HEK293 (cell line): Measurements from ENCODE around the gene SETD3.

Experiments used
- CTCF ChIA-PET: fragments of 350-600 bp; formaldehyde crosslinking; extraction: SDS; loops from one replicate; lab custom pipeline; 2021; ENCODE audit warnings: antibody characterized with exemption; lab: Yijun Ruan, JAX
- POLR2A ChIA-PET: fragments of 300-600 bp; formaldehyde crosslinking; extraction: SDS; loops from one replicate; lab custom pipeline; 2020; ENCODE audit warnings: antibody characterized with exemption, inconsistent platforms; lab: Yijun Ruan, JAX
- H3K27ac ChIP-seq: fragments of 200-500 bp; sonication (Bioruptor generic); 2 replicates; pipeline ENCODE4 v1.5.1; 2014; ENCODE audit warnings: low read depth, low read length, control low read depth, inconsistent platforms; ENCODE audit errors: extremely low read depth
- H3K36me3 ChIP-seq, 2 experiments: fragments of 200-500 bp in 1 of 2; sonication (Bioruptor generic) in 1 of 2; 1 replicate in 1 of 2; 2 replicates in 1 of 2; pipeline ENCODE4 v1.5.1; 2014 to 2017; ENCODE audit warnings: inconsistent platforms in 2 of 2, low read length in 2 of 2; ENCODE audit not compliant: control insufficient read depth in 2 of 2, insufficient read depth in 1 of 2
- H3K4me1 ChIP-seq: fragments of 200-500 bp; sonication (Bioruptor generic); 2 replicates; pipeline ENCODE4 v1.5.1; 2014; ENCODE audit warnings: mild to moderate bottlenecking, low read length, inconsistent platforms; ENCODE audit not compliant: control insufficient read depth, insufficient read depth
- H3K4me3 ChIP-seq: 2 replicates; pipeline ENCODE4 v1.5.1; 2011; ENCODE audit warnings: low read depth, mild to moderate bottlenecking, control low read depth, low read length, moderate library complexity
- H3K9me3 ChIP-seq: fragments of 200-500 bp; sonication (Bioruptor generic); 2 replicates; pipeline ENCODE4 v1.5.1; 2014; ENCODE audit warnings: low read depth, low read length, inconsistent platforms; ENCODE audit not compliant: control insufficient read depth, insufficient read depth
- FEZF1 ChIP-seq: fragments of 450-650 bp; formaldehyde crosslinking; IDR thresholded peaks from 2 replicates; pipeline ENCODE4 v1.5.1; 2016; ENCODE audit warnings: missing biosample characterization, missing genetic modification characterization
- GLIS1 ChIP-seq: fragments of 450-650 bp; formaldehyde crosslinking; IDR thresholded peaks from 2 replicates; pipeline ENCODE4 v1.5.1; 2016; ENCODE audit warnings: missing biosample characterization, missing genetic modification characterization
- IKZF3 ChIP-seq: fragments of 450-650 bp; IDR thresholded peaks from 2 replicates; pipeline ENCODE4 v1.5.0; 2018; ENCODE audit warnings: missing biosample characterization, mild to moderate bottlenecking, missing genetic modification characterization, moderate library complexity
- MEIS1 ChIP-seq: sonication (generic); formaldehyde crosslinking; IDR thresholded peaks from 2 replicates; pipeline ENCODE4 v1.8.1; 2022; ENCODE audit warnings: missing genetic modification reagents, mild to moderate bottlenecking, borderline replicate concordance
- SP7 ChIP-seq: fragments of 450-650 bp; formaldehyde crosslinking; IDR thresholded peaks from 2 replicates; pipeline ENCODE4 v1.5.1; 2016; ENCODE audit warnings: missing biosample characterization, missing genetic modification characterization
- ZBTB21 ChIP-seq: fragments of 450-650 bp; formaldehyde crosslinking; IDR thresholded peaks from 2 replicates; pipeline ENCODE4 v1.5.1; 2017; ENCODE audit warnings: missing biosample characterization, missing genetic modification characterization
- ZBTB48 ChIP-seq: fragments of 450-650 bp; formaldehyde crosslinking; IDR thresholded peaks from 2 replicates; pipeline ENCODE4 v1.5.1; 2016; ENCODE audit warnings: missing biosample characterization, missing genetic modification characterization
- ZFHX2 ChIP-seq: fragments of 450-650 bp; formaldehyde crosslinking; conservative IDR thresholded peaks from 2 replicates; pipeline ENCODE4 v1.5.1; 2016; ENCODE audit warnings: missing biosample characterization, missing genetic modification characterization
- ZNF132 ChIP-seq: fragments of 450-650 bp; formaldehyde crosslinking; IDR thresholded peaks from 2 replicates; pipeline ENCODE4 v1.5.1; 2017; ENCODE audit warnings: missing biosample characterization, missing genetic modification characterization, borderline replicate concordance
- ZNF292 ChIP-seq: fragments of 450-650 bp; formaldehyde crosslinking; IDR thresholded peaks from 2 replicates; pipeline ENCODE4 v1.5.1; 2016; ENCODE audit warnings: low read depth, missing biosample characterization, missing genetic modification characterization, borderline replicate concordance
- ZNF350 ChIP-seq: fragments of 450-650 bp; formaldehyde crosslinking; IDR thresholded peaks from 2 replicates; pipeline ENCODE4 v1.5.0; 2017; ENCODE audit warnings: missing biosample characterization, mild to moderate bottlenecking, missing genetic modification characterization
- ZNF354C ChIP-seq: fragments of 450-650 bp; formaldehyde crosslinking; IDR thresholded peaks from 2 replicates; pipeline ENCODE4 v1.5.1; 2016; ENCODE audit warnings: missing biosample characterization, missing genetic modification characterization, low read depth, borderline replicate concordance
- ZNF391 ChIP-seq: fragments of 450-650 bp; formaldehyde crosslinking; IDR thresholded peaks from 2 replicates; pipeline ENCODE4 v1.5.1; 2016; ENCODE audit warnings: low read depth, missing biosample characterization, missing genetic modification characterization, borderline replicate concordance
- ZNF404 ChIP-seq: fragments of 450-650 bp; formaldehyde crosslinking; IDR thresholded peaks from 2 replicates; pipeline ENCODE4 v1.5.1; 2017; ENCODE audit warnings: missing biosample characterization, missing genetic modification characterization
- ZNF416 ChIP-seq: fragments of 450-650 bp; formaldehyde crosslinking; IDR thresholded peaks from 2 replicates; pipeline ENCODE4 v1.5.1; 2016; ENCODE audit warnings: missing biosample characterization, missing genetic modification characterization
- ZNF600 ChIP-seq: fragments of 450-650 bp; formaldehyde crosslinking; IDR thresholded peaks from 2 replicates; pipeline ENCODE4 v1.5.1; 2016; ENCODE audit warnings: missing biosample characterization, missing genetic modification characterization
- ZNF658 ChIP-seq: fragments of 450-650 bp; formaldehyde crosslinking; IDR thresholded peaks from 2 replicates; pipeline ENCODE4; 2016; ENCODE audit warnings: missing biosample characterization, missing genetic modification characterization
- TF ChIP-seq, protein P1 (sequence below): fragments of 450-650 bp; formaldehyde crosslinking; IDR thresholded peaks from 2 replicates; pipeline ENCODE4 v1.5.1; 2017; ENCODE audit warnings: missing biosample characterization, missing genetic modification characterization
- TF ChIP-seq, protein P2 (sequence below): fragments of 450-650 bp; formaldehyde crosslinking; IDR thresholded peaks from 2 replicates; pipeline ENCODE4 v1.5.1; 2017; ENCODE audit warnings: missing biosample characterization, missing genetic modification characterization
- TF ChIP-seq, protein P3 (sequence below): fragments of 450-650 bp; formaldehyde crosslinking; IDR thresholded peaks from 2 replicates; pipeline ENCODE4 v1.5.1; 2016; ENCODE audit warnings: missing biosample characterization, missing genetic modification characterization
- TF ChIP-seq, protein P4 (sequence below): fragments of 450-650 bp; formaldehyde crosslinking; IDR thresholded peaks from 2 replicates; pipeline ENCODE4 v1.5.1; 2017; ENCODE audit warnings: missing biosample characterization, missing genetic modification characterization
- TF ChIP-seq, protein P5 (sequence below): fragments of 450-650 bp; formaldehyde crosslinking; IDR thresholded peaks from 2 replicates; pipeline ENCODE4 v1.5.1; 2016; ENCODE audit warnings: missing biosample characterization, missing genetic modification characterization
- TF ChIP-seq, protein P6 (sequence below): fragments of 450-650 bp; formaldehyde crosslinking; IDR thresholded peaks from 2 replicates; pipeline ENCODE4 v1.5.1; 2016; ENCODE audit warnings: missing biosample characterization, missing genetic modification characterization
- TF ChIP-seq, protein P7 (sequence below): fragments of 450-650 bp; IDR thresholded peaks from 2 replicates; pipeline ENCODE4 v1.5.1; 2018; ENCODE audit warnings: missing biosample characterization, mild to moderate bottlenecking, missing genetic modification characterization

The SETD3 gene

DNA sequence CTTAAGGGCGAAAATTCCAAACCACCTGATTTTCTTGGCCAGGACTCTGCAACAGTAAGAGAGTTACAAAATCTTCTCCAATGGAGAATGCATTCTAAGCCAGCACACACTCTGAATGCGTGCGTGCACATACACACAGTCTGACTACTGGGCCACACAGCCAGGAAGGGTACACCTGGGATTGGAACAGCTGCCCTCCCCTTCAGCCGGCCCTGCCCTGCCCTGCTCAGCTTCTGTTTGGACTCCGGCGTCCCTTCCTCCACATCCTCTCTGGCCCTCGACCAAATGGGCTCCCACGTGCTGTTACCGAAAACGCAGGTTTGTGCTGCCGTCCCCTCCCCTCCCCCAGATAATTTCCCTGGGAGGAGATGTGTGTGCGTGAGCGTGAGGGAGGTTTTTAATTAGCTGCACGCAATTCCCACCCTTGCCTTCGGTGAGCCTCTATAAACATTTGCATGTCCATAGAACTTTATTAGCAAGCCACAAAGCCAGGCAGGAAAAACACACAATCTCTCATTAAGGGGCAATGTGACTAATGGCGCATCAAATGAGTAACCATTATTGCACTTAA, 43.5 kb upstream of the SETD3 start (continued):
- peak; percentile 97 for TF ChIP-seq ZFHX2
- TF ChIP-seq, protein P1, sequence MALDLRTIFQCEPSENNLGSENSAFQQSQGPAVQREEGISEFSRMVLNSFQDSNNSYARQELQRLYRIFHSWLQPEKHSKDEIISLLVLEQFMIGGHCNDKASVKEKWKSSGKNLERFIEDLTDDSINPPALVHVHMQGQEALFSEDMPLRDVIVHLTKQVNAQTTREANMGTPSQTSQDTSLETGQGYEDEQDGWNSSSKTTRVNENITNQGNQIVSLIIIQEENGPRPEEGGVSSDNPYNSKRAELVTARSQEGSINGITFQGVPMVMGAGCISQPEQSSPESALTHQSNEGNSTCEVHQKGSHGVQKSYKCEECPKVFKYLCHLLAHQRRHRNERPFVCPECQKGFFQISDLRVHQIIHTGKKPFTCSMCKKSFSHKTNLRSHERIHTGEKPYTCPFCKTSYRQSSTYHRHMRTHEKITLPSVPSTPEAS (tag by site-specific recombination) = peak; percentile 54; the same call in 1 of the 2 replicates
- TF ChIP-seq, protein P2, sequence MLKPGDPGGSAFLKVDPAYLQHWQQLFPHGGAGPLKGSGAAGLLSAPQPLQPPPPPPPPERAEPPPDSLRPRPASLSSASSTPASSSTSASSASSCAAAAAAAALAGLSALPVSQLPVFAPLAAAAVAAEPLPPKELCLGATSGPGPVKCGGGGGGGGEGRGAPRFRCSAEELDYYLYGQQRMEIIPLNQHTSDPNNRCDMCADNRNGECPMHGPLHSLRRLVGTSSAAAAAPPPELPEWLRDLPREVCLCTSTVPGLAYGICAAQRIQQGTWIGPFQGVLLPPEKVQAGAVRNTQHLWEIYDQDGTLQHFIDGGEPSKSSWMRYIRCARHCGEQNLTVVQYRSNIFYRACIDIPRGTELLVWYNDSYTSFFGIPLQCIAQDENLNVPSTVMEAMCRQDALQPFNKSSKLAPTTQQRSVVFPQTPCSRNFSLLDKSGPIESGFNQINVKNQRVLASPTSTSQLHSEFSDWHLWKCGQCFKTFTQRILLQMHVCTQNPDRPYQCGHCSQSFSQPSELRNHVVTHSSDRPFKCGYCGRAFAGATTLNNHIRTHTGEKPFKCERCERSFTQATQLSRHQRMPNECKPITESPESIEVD = 0 out of 2 replicates have a peak, but pooled peaks have one; percentile 30
- TF ChIP-seq, protein P3, sequence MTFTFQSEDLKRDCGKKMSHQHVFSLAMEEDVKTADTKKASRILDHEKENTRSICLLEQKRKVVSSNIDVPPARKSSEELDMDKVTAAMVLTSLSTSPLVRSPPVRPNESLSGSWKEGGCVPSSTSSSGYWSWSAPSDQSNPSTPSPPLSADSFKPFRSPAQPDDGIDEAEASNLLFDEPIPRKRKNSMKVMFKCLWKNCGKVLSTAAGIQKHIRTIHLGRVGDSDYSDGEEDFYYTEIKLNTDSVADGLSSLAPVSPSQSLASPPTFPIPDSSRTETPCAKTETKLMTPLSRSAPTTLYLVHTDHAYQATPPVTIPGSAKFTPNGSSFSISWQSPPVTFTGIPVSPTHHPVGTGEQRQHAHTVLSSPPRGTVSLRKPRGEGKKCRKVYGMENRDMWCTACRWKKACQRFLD (tag by site-specific recombination) = no peak
- TF ChIP-seq ZNF391 (tag by site-specific recombination) = peak; percentile 13; the same call in 1 of the 2 replicates
- TF ChIP-seq, protein P4, sequence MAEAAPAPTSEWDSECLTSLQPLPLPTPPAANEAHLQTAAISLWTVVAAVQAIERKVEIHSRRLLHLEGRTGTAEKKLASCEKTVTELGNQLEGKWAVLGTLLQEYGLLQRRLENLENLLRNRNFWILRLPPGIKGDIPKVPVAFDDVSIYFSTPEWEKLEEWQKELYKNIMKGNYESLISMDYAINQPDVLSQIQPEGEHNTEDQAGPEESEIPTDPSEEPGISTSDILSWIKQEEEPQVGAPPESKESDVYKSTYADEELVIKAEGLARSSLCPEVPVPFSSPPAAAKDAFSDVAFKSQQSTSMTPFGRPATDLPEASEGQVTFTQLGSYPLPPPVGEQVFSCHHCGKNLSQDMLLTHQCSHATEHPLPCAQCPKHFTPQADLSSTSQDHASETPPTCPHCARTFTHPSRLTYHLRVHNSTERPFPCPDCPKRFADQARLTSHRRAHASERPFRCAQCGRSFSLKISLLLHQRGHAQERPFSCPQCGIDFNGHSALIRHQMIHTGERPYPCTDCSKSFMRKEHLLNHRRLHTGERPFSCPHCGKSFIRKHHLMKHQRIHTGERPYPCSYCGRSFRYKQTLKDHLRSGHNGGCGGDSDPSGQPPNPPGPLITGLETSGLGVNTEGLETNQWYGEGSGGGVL (tag by site-specific recombination) = peak; percentile 57; the same call in 1 of the 2 replicates
- TF ChIP-seq, protein P5, sequence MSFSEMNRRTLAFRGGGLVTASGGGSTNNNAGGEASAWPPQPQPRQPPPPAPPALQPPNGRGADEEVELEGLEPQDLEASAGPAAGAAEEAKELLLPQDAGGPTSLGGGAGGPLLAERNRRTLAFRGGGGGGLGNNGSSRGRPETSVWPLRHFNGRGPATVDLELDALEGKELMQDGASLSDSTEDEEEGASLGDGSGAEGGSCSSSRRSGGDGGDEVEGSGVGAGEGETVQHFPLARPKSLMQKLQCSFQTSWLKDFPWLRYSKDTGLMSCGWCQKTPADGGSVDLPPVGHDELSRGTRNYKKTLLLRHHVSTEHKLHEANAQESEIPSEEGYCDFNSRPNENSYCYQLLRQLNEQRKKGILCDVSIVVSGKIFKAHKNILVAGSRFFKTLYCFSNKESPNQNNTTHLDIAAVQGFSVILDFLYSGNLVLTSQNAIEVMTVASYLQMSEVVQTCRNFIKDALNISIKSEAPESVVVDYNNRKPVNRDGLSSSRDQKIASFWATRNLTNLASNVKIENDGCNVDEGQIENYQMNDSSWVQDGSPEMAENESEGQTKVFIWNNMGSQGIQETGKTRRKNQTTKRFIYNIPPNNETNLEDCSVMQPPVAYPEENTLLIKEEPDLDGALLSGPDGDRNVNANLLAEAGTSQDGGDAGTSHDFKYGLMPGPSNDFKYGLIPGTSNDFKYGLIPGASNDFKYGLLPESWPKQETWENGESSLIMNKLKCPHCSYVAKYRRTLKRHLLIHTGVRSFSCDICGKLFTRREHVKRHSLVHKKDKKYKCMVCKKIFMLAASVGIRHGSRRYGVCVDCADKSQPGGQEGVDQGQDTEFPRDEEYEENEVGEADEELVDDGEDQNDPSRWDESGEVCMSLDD (tag by site-specific recombination) = no peak
- TF ChIP-seq ZBTB48 (tag by site-specific recombination) = 0 out of 2 replicates have a peak, but pooled peaks have one; percentile 6
- no peak for TF ChIP-seq ZNF354C (tag by site-specific recombination)
- TF ChIP-seq, protein P6, sequence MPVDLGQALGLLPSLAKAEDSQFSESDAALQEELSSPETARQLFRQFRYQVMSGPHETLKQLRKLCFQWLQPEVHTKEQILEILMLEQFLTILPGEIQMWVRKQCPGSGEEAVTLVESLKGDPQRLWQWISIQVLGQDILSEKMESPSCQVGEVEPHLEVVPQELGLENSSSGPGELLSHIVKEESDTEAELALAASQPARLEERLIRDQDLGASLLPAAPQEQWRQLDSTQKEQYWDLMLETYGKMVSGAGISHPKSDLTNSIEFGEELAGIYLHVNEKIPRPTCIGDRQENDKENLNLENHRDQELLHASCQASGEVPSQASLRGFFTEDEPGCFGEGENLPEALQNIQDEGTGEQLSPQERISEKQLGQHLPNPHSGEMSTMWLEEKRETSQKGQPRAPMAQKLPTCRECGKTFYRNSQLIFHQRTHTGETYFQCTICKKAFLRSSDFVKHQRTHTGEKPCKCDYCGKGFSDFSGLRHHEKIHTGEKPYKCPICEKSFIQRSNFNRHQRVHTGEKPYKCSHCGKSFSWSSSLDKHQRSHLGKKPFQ (tag by site-specific recombination) = peak; percentile 70
- TF ChIP-seq SP7 = peak; percentile 81
- TF ChIP-seq ZNF600 (tag by site-specific recombination) = peak; percentile 69
- no peak for TF ChIP-seq ZNF404
- peak; percentile 30; the same call in 1 of the 2 replicates for TF ChIP-seq FEZF1

DNA sequence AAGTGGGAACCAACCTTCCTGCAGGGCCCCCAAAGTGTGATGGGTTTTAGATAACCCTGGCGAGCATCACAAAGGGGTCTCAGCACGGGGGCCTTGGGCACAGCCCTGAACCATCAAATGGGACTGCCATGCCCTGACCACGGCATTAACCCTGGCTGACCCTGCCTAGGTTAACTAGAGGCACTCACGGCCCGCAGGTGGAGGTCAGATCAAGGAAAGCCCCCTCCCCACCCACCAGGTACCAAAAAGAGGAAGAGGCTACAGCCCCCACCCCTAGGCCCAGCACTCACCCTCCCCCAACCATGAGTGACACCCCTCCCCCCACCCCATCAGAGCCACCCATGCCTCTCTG, 43.0 kb upstream of the SETD3 start:
- H3K9me3 ChIP-seq = no peaks in the 10 kb centered on the region
- POLR2A ChIA-PET = interaction anchor here (1.3 kb wide), 1 partner anchor 11 kb away, joined by 3 read pairs; no protein-coding TSS in a partner anchor
- H3K36me3 ChIP-seq = peaks cover 0 to 5% of the 10 kb centered on the region in 2 experiments; a peak in 1 of 3 replicates
- no peak overlapping the region for H3K4me3 ChIP-seq
- H3K27ac ChIP-seq = peak overlapping the region; percentile 60; the same call in 1 of the 2 replicates
- CTCF ChIA-PET = interaction anchor here (0.7 to 1.8 kb wide), 7 partner anchors 70 to 316 kb away, joined by 3 to 8 read pairs (median 4); no protein-coding TSS in a partner anchor
- peaks cover 25% of the 10 kb centered on the region for H3K4me1 ChIP-seq
- no peak for TF ChIP-seq GLIS1
- TF ChIP-seq MEIS1 (CRISPR knock-in tag) = no peak
- no peak for TF ChIP-seq ZBTB21 (tag by site-specific recombination)
- no peak for TF ChIP-seq FEZF1
- TF ChIP-seq ZNF132 (tag by site-specific recombination) = no peak
- no peak for TF ChIP-seq IKZF3
- TF ChIP-seq ZNF292 (tag by site-specific recombination) = no peak
- no peak for TF ChIP-seq ZNF350 (tag by site-specific recombination)
- no peak for TF ChIP-seq ZNF658 (tag by site-specific recombination)
- TF ChIP-seq ZNF416 = no peak
- TF ChIP-seq, protein P7, sequence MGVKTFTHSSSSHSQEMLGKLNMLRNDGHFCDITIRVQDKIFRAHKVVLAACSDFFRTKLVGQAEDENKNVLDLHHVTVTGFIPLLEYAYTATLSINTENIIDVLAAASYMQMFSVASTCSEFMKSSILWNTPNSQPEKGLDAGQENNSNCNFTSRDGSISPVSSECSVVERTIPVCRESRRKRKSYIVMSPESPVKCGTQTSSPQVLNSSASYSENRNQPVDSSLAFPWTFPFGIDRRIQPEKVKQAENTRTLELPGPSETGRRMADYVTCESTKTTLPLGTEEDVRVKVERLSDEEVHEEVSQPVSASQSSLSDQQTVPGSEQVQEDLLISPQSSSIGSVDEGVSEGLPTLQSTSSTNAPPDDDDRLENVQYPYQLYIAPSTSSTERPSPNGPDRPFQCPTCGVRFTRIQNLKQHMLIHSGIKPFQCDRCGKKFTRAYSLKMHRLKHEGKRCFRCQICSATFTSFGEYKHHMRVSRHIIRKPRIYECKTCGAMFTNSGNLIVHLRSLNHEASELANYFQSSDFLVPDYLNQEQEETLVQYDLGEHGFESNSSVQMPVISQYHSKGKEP (tag by site-specific recombination) = no peak
